ENCODE measurements around the gene NUDT22.

NUDT22 gene

DNA sequence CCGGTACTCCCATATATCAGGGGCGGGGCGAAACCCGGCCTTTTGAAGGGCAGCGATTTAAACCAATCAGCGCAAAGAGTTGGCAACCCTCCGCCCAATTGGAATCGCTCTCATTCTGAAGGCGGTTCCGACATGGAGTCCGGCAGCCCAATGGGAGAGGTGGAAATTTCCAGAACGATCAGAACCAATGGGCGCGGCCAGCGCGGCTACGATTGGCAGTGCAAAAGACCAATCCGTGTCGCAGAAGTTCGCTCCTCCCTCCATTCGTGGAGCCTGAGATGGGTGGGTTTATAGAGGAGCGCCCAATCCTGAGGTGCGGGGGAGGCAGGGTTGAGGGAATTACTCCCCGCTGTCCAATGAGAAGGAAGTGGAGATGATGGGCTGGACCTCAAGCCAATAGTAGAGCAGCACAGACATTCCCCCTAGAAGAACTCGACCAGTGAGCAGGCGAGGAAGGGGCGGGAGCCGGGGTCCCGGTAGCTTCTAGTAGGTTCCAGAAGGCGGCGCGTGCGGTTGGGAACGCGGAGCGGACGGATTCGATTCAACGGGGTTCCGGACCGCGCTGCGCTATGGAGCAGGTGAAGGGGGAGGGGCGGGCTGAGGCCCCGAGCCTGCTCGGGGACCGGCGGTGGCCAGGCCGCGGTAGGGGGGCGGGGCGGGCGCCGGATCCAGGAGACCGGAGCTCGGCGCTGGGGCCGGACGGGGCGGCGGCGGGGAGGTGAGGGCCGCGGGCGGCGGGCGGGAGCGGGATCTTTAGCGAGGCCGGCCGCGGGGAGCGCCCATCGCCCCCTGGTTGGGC is 40.2 kb upstream of the NUDT22 start, which contains the start of gene STIP1:
Gene STIP1 (plus strand): TSS at position 479 of the 799 bp plus-strand sequence. CDS start 91 bp downstream, at position 570.
- Histone ChIP-seq H3K79me1 (ENCODE audit: low read length) (peaks cover 10% of the 10 kb centered on the region), H2BK120ac (ENCODE audit: insufficient read depth, low read length, poor library complexity) (peak within 1 kb of the TSS; percentile 72)
- no CpG with 5 or more reads among the region's 74 CpGs for WGBS (ENCODE audit: extremely low coverage, insufficient coverage, insufficient read length)

DNA sequence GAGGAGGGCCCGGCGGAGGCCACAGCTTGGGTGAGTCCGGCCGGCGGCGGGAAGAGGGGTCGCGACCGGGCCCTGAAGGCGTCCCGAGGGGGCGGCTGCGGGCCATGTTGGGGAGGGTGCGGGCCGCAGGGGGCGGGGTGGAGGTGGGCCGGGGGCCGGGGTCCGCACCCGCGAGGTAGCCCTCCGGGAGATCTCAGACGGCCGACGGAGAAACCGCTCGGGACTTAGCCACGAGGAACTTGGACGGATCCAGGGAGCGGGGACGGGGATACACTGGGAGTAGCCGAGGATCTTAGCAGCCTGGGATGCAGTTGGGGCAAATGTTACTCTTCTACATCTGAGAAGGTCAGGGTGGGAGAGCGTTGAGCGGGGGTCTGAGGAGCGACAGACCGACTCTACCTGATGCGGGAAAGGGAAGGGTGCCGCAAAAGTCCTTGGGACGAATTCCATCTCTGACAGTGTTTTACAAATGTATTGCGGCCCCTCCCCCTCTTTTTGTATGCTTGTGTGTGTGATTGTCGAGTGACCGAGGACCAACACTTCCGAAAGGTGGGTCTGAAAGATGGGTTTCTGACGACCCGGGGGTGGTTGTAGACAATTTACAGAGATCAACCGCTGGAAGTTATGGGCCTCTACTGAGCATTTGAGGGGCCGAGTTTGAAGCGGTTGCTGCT is 39.4 kb upstream of the NUDT22 start:
- peaks cover 23% of the 10 kb centered on the region for H3K79me2 ChIP-seq (ENCODE audit: control insufficient read depth, insufficient read depth, low read length, poor library complexity)
- no peak overlapping the region for H2BK5ac ChIP-seq (ENCODE audit: low read depth, low read length, poor library complexity)
- no peak overlapping the region for H3K23ac ChIP-seq (ENCODE audit: low read length)
- peak overlapping the region; percentile 84 for H4K91ac ChIP-seq (ENCODE audit: low read depth, low read length)
- no peak overlapping the region for H2BK120ac ChIP-seq (ENCODE audit: insufficient read depth, low read length, poor library complexity)
- H3K27ac ChIP-seq (ENCODE audit: low read depth, low read length), result peak overlapping the region; percentile 63
- no peak overlapping the region for H2BK12ac ChIP-seq (ENCODE audit: low read length)
- peak overlapping the region; percentile 86 for H3K9ac ChIP-seq (ENCODE audit: low read length)
- H3K4ac ChIP-seq (ENCODE audit: low read depth, low read length), result peak overlapping the region; percentile 82
- no peak overlapping the region for H3K4me3 ChIP-seq (ENCODE audit: low read depth, low read length)
- peaks cover 7 to 8% of the 10 kb centered on the region in 2 experiments for H3K36me3 ChIP-seq (ENCODE audit: control insufficient read depth in 1 of 2, insufficient read depth in 2 of 2, low read length in 2 of 2)
- H4K8ac ChIP-seq (ENCODE audit: low read depth, low read length), result peak overlapping the region; percentile 23
- H3K79me1 ChIP-seq (ENCODE audit: low read length), result peaks cover 8% of the 10 kb centered on the region
- H3K14ac ChIP-seq (ENCODE audit: low read length), result peak overlapping the region; percentile 86
- H4K12ac ChIP-seq (ENCODE audit: low read depth, low read length), result peak overlapping the region; percentile 51
- H2AFZ ChIP-seq (ENCODE audit: insufficient read depth, low read length, poor library complexity), result no peak overlapping the region
- no peaks in the 10 kb centered on the region for H3K9me3 ChIP-seq (ENCODE audit: insufficient read depth, low read depth, low read length)
- peak overlapping the region; percentile 90 for H2AK5ac ChIP-seq (ENCODE audit: low read length)
- H3K18ac ChIP-seq (ENCODE audit: low read length), result peak overlapping the region; percentile 64
- H3K27me3 ChIP-seq (ENCODE audit: insufficient read depth, low read length), result no peaks in the 10 kb centered on the region
- no CpG with 5 or more reads among the region's 48 CpGs for WGBS (ENCODE audit: extremely low coverage, insufficient coverage, insufficient read length)
- H3K4me2 ChIP-seq (ENCODE audit: low read length), result no peak overlapping the region
- peaks cover 0 to 3% of the 10 kb centered on the region in 2 experiments for H3K4me1 ChIP-seq (ENCODE audit: control insufficient read depth in 1 of 2, insufficient read depth in 2 of 2, low read length in 2 of 2)
- no peak for DNase-seq

More for the DNA sequence above, 40.2 kb upstream of the NUDT22 start, which contains the start of gene STIP1:
- H3K27ac ChIP-seq (ENCODE audit: low read depth, low read length), result peak within 1 kb of the TSS; percentile 89
- H3K9me3 ChIP-seq (ENCODE audit: insufficient read depth, low read depth, low read length), result no peaks in the 10 kb centered on the region
- H2AFZ ChIP-seq (ENCODE audit: insufficient read depth, low read length, poor library complexity), result peak within 1 kb of the TSS; percentile 80
- peak within 1 kb of the TSS; percentile 69 for H3K4me2 ChIP-seq (ENCODE audit: low read length)
- peak within 1 kb of the TSS; percentile 79 for H4K12ac ChIP-seq (ENCODE audit: low read depth, low read length)
- no peaks in the 10 kb centered on the region for H3K27me3 ChIP-seq (ENCODE audit: insufficient read depth, low read length)
- peak within 1 kb of the TSS; percentile 77 for H2BK5ac ChIP-seq (ENCODE audit: low read depth, low read length, poor library complexity)
- peak within 1 kb of the TSS; percentile 86 for H3K9ac ChIP-seq (ENCODE audit: low read length)
- H3K4ac ChIP-seq (ENCODE audit: low read depth, low read length), result peak within 1 kb of the TSS; percentile 82
- H3K36me3 ChIP-seq (ENCODE audit: control insufficient read depth in 1 of 2, insufficient read depth in 2 of 2, low read length in 2 of 2), result peaks cover 5 to 7% of the 10 kb centered on the region in 2 experiments
- H3K4me3 ChIP-seq (ENCODE audit: low read depth, low read length), result peak within 1 kb of the TSS; percentile 79
- peak within 1 kb of the TSS; percentile 84 for H4K91ac ChIP-seq (ENCODE audit: low read depth, low read length)
- no peak within 1 kb of the TSS for H3K23ac ChIP-seq (ENCODE audit: low read length)
- peak within 1 kb of the TSS; percentile 90 for H2AK5ac ChIP-seq (ENCODE audit: low read length)
- peak within 1 kb of the TSS; percentile 92 for H4K8ac ChIP-seq (ENCODE audit: low read depth, low read length)
- H3K4me1 ChIP-seq (ENCODE audit: control insufficient read depth in 1 of 2, insufficient read depth in 2 of 2, low read length in 2 of 2), result peaks cover 0 to 5% of the 10 kb centered on the region in 2 experiments
- peak within 1 kb of the TSS; percentile 92 for H3K14ac ChIP-seq (ENCODE audit: low read length)
- no peak within 1 kb of the TSS for H2BK12ac ChIP-seq (ENCODE audit: low read length)
- peak; percentile 100 for DNase-seq
- peak within 1 kb of the TSS; percentile 97 for H3K18ac ChIP-seq (ENCODE audit: low read length)
- H3K79me2 ChIP-seq (ENCODE audit: control insufficient read depth, insufficient read depth, low read length, poor library complexity), result peaks cover 23% of the 10 kb centered on the region

DNA sequence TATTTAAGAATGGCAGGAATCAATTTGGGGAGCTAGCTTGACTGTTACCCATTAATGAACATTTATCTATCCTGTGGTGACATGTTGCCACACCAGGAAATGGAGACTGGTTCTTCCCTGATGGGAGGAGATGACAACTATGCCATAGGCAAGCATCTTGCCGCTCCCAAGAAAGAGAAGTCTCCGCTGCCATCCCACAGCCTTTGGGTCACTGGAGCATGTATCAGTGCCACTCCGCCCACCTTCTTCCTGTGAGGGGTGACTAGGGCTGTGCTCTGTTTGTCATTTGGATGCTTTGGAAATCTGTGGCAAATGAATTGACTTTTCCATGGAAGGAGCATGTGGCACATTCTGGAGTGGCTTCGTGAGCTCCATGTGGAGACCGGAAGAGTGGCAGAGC is 33.6 kb upstream of the NUDT22 start:
- Histone ChIP-seq H3K9ac (ENCODE audit: low read length) (no peak overlapping the region), H3K4me2 (ENCODE audit: low read length) (no peak overlapping the region), H2AK5ac (ENCODE audit: low read length) (no peak overlapping the region), H3K79me1 (ENCODE audit: low read length) (no peaks in the 10 kb centered on the region), H3K23ac (ENCODE audit: low read length) (no peak overlapping the region), H3K4me1 (ENCODE audit: control insufficient read depth in 1 of 2, insufficient read depth in 2 of 2, low read length in 2 of 2) (peaks cover 0 to 3% of the 10 kb centered on the region in 2 experiments), H4K91ac (ENCODE audit: low read depth, low read length) (no peak overlapping the region), H2AFZ (ENCODE audit: insufficient read depth, low read length, poor library complexity) (no peak overlapping the region), H4K8ac (ENCODE audit: low read depth, low read length) (no peak overlapping the region), H2BK12ac (ENCODE audit: low read length) (no peak overlapping the region), H3K14ac (ENCODE audit: low read length) (no peak overlapping the region), H2BK5ac (ENCODE audit: low read depth, low read length, poor library complexity) (no peak overlapping the region), H4K12ac (ENCODE audit: low read depth, low read length) (no peak overlapping the region), H3K9me3 (ENCODE audit: insufficient read depth, low read depth, low read length) (no peaks in the 10 kb centered on the region), H3K18ac (ENCODE audit: low read length) (no peak overlapping the region), H3K4me3 (ENCODE audit: low read depth, low read length) (no peak overlapping the region), H3K27me3 (ENCODE audit: insufficient read depth, low read length) (no peaks in the 10 kb centered on the region), H3K4ac (ENCODE audit: low read depth, low read length) (no peak overlapping the region), H2BK120ac (ENCODE audit: insufficient read depth, low read length, poor library complexity) (no peak overlapping the region), H3K36me3 (ENCODE audit: control insufficient read depth in 1 of 2, insufficient read depth in 2 of 2, low read length in 2 of 2) (peaks cover 47 to 54% of the 10 kb centered on the region in 2 experiments), H3K79me2 (ENCODE audit: control insufficient read depth, insufficient read depth, low read length, poor library complexity) (peaks cover 14% of the 10 kb centered on the region), H3K27ac (ENCODE audit: low read depth, low read length) (no peak overlapping the region)
- DNase-seq, result no peak
- WGBS (ENCODE audit: extremely low coverage, insufficient coverage, insufficient read length), result no CpG with 5 or more reads among the region's 5 CpGs

DNA sequence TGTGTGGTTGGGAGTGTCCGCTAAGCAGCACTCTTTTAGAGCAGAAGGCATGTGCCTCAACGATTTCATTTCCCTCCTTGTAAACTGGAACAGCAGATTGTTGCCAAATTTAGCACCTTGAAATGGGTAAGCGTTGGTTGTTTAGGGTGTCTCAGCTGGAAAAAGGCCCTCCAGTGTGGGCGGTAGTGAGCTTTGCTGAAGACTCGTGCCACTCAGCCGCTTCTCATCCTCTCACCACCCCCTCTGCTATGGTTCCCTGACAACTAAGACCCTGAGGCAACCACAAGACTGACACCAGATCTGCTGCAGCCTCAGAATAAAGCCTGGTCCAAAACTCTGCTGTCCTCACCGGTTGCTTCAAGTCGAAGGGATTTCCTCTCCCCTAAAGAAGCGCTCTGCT is 29.4 kb upstream of the NUDT22 start:
- no peak overlapping the region for H3K18ac ChIP-seq (ENCODE audit: low read length)
- H3K27me3 ChIP-seq (ENCODE audit: insufficient read depth, low read length), result no peaks in the 10 kb centered on the region
- H3K79me2 ChIP-seq (ENCODE audit: control insufficient read depth, insufficient read depth, low read length, poor library complexity), result no peaks in the 10 kb centered on the region
- H2AK5ac ChIP-seq (ENCODE audit: low read length), result no peak overlapping the region
- H3K4me1 ChIP-seq (ENCODE audit: control insufficient read depth in 1 of 2, insufficient read depth in 2 of 2, low read length in 2 of 2), result no peaks in the 10 kb centered on the region
- no peak overlapping the region for H2BK12ac ChIP-seq (ENCODE audit: low read length)
- no peak overlapping the region for H3K4me3 ChIP-seq (ENCODE audit: low read depth, low read length)
- no peak overlapping the region for H3K4me2 ChIP-seq (ENCODE audit: low read length)
- no peaks in the 10 kb centered on the region for H3K9me3 ChIP-seq (ENCODE audit: insufficient read depth, low read depth, low read length)
- no peak overlapping the region for H3K23ac ChIP-seq (ENCODE audit: low read length)
- no peak overlapping the region for H3K27ac ChIP-seq (ENCODE audit: low read depth, low read length)
- H2BK120ac ChIP-seq (ENCODE audit: insufficient read depth, low read length, poor library complexity), result no peak overlapping the region
- H2AFZ ChIP-seq (ENCODE audit: insufficient read depth, low read length, poor library complexity), result no peak overlapping the region
- H3K36me3 ChIP-seq (ENCODE audit: control insufficient read depth in 1 of 2, insufficient read depth in 2 of 2, low read length in 2 of 2), result peaks cover 66 to 81% of the 10 kb centered on the region in 2 experiments
- DNase-seq, result no peak
- no peak overlapping the region for H4K91ac ChIP-seq (ENCODE audit: low read depth, low read length)
- H4K12ac ChIP-seq (ENCODE audit: low read depth, low read length), result no peak overlapping the region
- no peak overlapping the region for H3K9ac ChIP-seq (ENCODE audit: low read length)
- no peak overlapping the region for H4K8ac ChIP-seq (ENCODE audit: low read depth, low read length)
- WGBS (ENCODE audit: extremely low coverage, insufficient coverage, insufficient read length), result no CpG with 5 or more reads among the region's 9 CpGs
- H3K4ac ChIP-seq (ENCODE audit: low read depth, low read length), result no peak overlapping the region
- H3K79me1 ChIP-seq (ENCODE audit: low read length), result no peaks in the 10 kb centered on the region
- no peak overlapping the region for H3K14ac ChIP-seq (ENCODE audit: low read length)
- H2BK5ac ChIP-seq (ENCODE audit: low read depth, low read length, poor library complexity), result no peak overlapping the region

Data from trophoblast cell (in vitro differentiated cells and primary cell).